Ascending aorta (tissue), 2 donors: ENCODE data around the gene MEAK7. TPM values are rescaled to one million over a fixed set of nuclear protein-coding genes. Genes with fewer than 3 reads are reported as not detected.

Experiments used
- DNase-seq, 2 donors: peaks; one replicate each; pipeline ENCODE4 v3.0.0-alpha.2; 2019; ENCODE audit warnings: low spot score in 2 of 2
- H3K27ac ChIP-seq, 2 donors: fragments of 200-600 bp; sonication (generic); one replicate each; pipeline ENCODE4 v1.5.1; 2016 to 2017; ENCODE audit warnings: mild to moderate bottlenecking in 1 of 2
- H3K27me3 ChIP-seq: fragments of 200-600 bp; sonication (generic); one replicate; pipeline ENCODE4 v1.5.1; 2017
- H3K36me3 ChIP-seq, 2 donors: fragments of 200-600 bp; sonication (generic); one replicate each; pipeline ENCODE4 v1.5.1; 2016
- H3K4me1 ChIP-seq, 2 donors: fragments of 200-600 bp; sonication (generic); one replicate each; pipeline ENCODE4 v1.5.1; 2016 to 2017; ENCODE audit warnings: mild to moderate bottlenecking in 1 of 2
- H3K4me3 ChIP-seq, 2 donors: fragments of 200-600 bp; sonication (generic); one replicate each; pipeline ENCODE4 v1.5.1; 2016 to 2017; ENCODE audit warnings: mild to moderate bottlenecking in 1 of 2
- H3K9me3 ChIP-seq, 2 donors: fragments of 200-600 bp; sonication (generic); one replicate each; pipeline ENCODE4 v1.5.1; 2016
- intact Hi-C: fragments of 100-400 bp; cut with DNase I; formaldehyde crosslinking; loops from one replicate; pipeline ENCODE4 v1.15.1; 2023
- total RNA-seq: library from RNA; depleted of rRNA; stranded (reverse); fragments of >200 nt; gene quantifications from one replicate; pipeline ENCODE4 v1.1.0, GENCODE V29; 2016
- TF ChIP-seq, protein P1 (sequence below), 3 experiments: fragments of 200-600 bp in 2 of 3; fragments of 450-650 bp in 1 of 3; sonication (generic) in 2 of 3; IDR thresholded peaks; one replicate each; pipeline ENCODE4 v1.5.1; 2016 to 2019; ENCODE audit warnings: antibody characterized with exemption in 3 of 3, mild to moderate bottlenecking in 1 of 3, moderate library complexity in 1 of 3

Gene MEAK7
- total RNA-seq, 1 donor from 2014 or later, result 5.4 TPM

DNA sequence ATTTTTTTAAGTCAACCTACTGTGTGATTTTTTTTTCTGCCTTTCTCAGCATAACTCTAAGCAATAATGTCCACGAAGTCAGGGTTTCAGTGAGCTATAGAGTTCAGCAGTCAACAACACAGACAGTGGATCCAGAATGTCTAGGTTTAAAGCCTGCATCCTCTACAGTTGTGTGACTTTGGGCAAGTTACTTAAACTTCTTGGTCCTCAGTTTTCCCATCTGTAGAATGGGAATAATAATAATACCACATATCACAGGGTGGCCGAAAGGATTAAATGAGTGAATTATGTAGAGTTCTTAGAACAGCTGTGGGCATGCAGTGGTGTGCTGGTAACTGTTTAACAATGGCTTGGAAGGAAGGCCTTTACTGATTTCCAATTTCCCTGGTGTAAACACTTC lies 38.8 kb upstream of the MEAK7 start:
- no peaks in the 10 kb centered on the region for H3K27me3 ChIP-seq
- intact Hi-C loops, result no loop called here
- H3K4me1 ChIP-seq, result peaks cover 0 to 5% of the 10 kb centered on the region in 2 donors
- TF ChIP-seq, protein P1, sequence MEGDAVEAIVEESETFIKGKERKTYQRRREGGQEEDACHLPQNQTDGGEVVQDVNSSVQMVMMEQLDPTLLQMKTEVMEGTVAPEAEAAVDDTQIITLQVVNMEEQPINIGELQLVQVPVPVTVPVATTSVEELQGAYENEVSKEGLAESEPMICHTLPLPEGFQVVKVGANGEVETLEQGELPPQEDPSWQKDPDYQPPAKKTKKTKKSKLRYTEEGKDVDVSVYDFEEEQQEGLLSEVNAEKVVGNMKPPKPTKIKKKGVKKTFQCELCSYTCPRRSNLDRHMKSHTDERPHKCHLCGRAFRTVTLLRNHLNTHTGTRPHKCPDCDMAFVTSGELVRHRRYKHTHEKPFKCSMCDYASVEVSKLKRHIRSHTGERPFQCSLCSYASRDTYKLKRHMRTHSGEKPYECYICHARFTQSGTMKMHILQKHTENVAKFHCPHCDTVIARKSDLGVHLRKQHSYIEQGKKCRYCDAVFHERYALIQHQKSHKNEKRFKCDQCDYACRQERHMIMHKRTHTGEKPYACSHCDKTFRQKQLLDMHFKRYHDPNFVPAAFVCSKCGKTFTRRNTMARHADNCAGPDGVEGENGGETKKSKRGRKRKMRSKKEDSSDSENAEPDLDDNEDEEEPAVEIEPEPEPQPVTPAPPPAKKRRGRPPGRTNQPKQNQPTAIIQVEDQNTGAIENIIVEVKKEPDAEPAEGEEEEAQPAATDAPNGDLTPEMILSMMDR (IDR thresholded peaks at IDR 0.05), result no peak
- no peaks in the 10 kb centered on the region for H3K9me3 ChIP-seq
- H3K36me3 ChIP-seq, result no peaks in the 10 kb centered on the region
- DNase-seq, result no peak
- no peak overlapping the region for H3K4me3 ChIP-seq
- no peak overlapping the region for H3K27ac ChIP-seq

DNA sequence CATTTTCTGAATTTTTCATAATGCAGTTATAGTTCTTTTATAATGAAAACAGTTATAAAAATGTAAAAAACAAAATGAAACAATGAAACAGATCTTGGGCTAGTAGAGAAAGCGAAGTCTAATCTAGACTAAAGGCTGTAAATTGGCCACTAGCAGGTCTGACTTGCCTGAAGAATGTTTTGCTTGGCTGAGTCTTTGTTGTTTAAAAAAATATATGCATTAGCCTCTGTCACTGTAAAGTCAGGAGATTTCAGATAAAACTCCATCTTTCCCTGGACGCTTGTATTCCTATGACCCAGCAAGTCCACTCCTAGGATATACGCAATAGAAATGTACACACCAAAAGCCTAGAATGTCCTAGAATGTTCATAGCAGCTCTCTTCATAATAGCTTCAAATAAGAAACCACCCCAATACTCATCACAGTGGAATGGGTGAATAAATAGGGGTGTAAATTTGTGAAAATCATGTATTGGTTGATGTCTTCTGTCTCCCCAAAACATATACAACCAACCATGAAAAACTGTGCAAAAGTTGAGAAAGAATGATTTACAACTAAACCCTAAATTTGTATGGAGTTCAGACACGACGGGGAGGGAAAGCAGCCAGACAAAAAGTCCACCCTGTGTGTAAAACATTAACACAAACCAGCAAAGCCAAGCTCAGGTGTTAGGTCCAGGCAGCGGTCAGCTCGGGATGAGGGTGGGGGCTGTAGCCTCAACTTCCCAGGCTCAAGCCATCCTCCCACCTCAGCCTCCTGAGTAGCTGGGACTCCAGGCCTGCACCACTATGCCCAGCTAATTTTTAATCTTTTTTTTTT lies 37.7 kb upstream of the MEAK7 start:
- H3K9me3 ChIP-seq, result no peaks in the 10 kb centered on the region
- H3K36me3 ChIP-seq, result no peaks in the 10 kb centered on the region
- H3K27ac ChIP-seq, result no peak overlapping the region
- TF ChIP-seq, protein P1 (IDR thresholded peaks at IDR 0.05), result no peak
- no peak for DNase-seq
- intact Hi-C loops, result no loop called here
- no peak overlapping the region for H3K4me3 ChIP-seq
- no peaks in the 10 kb centered on the region for H3K27me3 ChIP-seq
- H3K4me1 ChIP-seq, result peaks cover 0 to 5% of the 10 kb centered on the region in 2 donors

DNA sequence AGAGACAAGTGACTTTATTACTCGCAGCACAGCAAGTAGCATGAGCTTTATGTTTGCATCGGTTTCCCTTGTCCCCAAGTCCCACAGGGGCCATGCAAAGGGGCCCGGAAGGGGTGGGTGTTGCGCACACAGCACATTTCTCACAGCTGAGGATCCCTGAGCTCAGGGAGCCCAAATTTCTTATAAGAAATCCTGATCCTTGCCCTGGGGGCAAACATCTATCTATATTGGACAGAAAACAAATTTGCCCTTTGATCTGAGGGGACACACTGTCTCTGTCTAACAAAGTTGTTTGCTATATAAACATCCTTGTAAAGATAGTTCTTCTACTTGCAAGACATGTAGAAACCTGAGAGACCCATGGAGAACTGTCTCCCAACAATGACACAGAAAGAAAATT lies 35.7 kb upstream of the MEAK7 start:
- H3K27me3 ChIP-seq, result no peaks in the 10 kb centered on the region
- no peak overlapping the region for H3K27ac ChIP-seq
- no peaks in the 10 kb centered on the region for H3K36me3 ChIP-seq
- peaks cover 0 to 5% of the 10 kb centered on the region in 2 donors for H3K4me1 ChIP-seq
- H3K4me3 ChIP-seq, result no peak overlapping the region
- intact Hi-C loops, result no loop called here
- no peaks in the 10 kb centered on the region for H3K9me3 ChIP-seq
- TF ChIP-seq, protein P1 (IDR thresholded peaks at IDR 0.05), result no peak
- DNase-seq, result no peak

DNA sequence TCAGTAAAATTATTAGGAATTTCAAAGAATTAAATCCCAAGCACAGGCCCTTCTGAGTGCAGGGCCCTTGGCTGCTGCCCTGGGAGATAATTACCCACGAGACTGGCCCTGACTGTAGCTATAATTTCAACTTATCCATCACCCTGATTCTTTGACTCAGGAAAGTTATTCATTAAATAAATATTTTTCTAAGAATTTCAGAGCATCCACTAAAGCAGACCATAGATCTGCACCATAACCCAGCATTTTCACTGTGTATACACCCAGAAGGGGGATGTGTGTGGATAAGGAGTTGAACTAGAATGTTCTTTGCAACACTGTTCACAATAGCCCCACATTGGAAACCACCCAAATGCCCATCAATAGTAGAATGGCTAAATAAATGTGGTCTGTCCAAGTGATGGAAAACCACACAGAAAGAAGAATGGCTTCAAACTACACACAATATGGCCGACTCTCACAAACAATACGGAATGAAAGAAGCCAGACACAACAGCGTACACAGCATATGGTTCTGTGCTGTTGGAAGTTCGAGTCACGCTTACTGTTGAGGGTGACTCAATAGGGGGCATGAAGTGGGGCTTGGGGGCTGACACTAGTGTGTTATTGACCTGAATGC lies 33.9 kb upstream of the MEAK7 start:
- H3K27me3 ChIP-seq, result no peaks in the 10 kb centered on the region
- H3K27ac ChIP-seq, result no peak overlapping the region
- no peak for DNase-seq
- H3K4me1 ChIP-seq, result peaks cover 0 to 5% of the 10 kb centered on the region in 2 donors
- H3K4me3 ChIP-seq, result no peak overlapping the region
- TF ChIP-seq, protein P1 (IDR thresholded peaks at IDR 0.05), result no peak
- intact Hi-C loops, result no loop called here
- H3K36me3 ChIP-seq, result no peaks in the 10 kb centered on the region
- H3K9me3 ChIP-seq, result no peaks in the 10 kb centered on the region

DNA sequence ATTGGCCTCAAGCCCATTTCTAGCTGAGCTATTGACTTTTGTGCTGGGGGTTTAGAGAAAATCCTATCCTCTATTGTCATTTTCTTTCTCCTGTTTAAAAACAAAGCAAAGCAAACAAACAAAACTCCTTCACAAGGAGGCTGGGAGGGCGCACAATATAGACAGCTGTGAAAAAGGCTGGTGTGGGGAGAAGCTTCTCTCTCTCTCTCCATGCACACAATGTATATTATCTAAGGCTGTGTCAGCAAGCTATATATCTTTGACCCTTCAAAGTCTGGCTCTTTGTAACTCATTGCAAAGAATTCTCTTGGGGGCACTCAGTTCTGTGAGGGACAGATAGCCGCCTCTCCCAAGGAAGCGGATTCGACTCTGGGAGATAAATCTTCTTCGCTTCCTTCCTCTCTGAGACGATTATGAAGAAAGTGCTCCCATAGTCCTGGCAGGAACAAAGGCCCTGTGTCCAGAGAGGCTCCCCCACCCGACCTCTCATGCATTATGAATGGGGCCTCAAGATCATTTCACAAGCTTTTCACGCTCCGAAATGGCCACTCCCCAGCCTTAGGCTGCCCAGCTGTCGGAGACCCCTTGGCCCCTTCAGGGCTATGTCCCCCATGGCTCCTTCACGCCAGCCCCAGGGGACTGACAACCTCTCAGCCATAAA lies 33.2 kb upstream of the MEAK7 start:
- intact Hi-C loops, result no loop called here
- H3K27me3 ChIP-seq, result no peaks in the 10 kb centered on the region
- H3K36me3 ChIP-seq, result no peaks in the 10 kb centered on the region
- no peaks in the 10 kb centered on the region for H3K9me3 ChIP-seq
- TF ChIP-seq, protein P1 (IDR thresholded peaks at IDR 0.05), result no peak
- H3K27ac ChIP-seq, result no peak overlapping the region
- no peak for DNase-seq
- H3K4me3 ChIP-seq, result no peak overlapping the region
- H3K4me1 ChIP-seq, result peaks cover 3 to 10% of the 10 kb centered on the region in 2 donors
